H1 (cell line): ENCODE results near the gene UBR3. TPM values are rescaled to one million over a fixed set of nuclear protein-coding genes. Genes with fewer than 3 reads are reported as not detected.

ENCODE experiments used
- CTCF ChIA-PET: fragments of 300-600 bp; sonication (Branson Sonifier 250); formaldehyde crosslinking; loops from one replicate; lab custom pipeline; 2021; ENCODE audit not compliant: partially characterized antibody; lab: Charles Lee
- POLR2A ChIA-PET: fragments of 300-600 bp; sonication (Branson Sonifier 250); formaldehyde crosslinking; loops from one replicate; lab custom pipeline; 2021; ENCODE audit warnings: inconsistent platforms; ENCODE audit not compliant: partially characterized antibody; lab: Charles Lee
- DNase-seq, 2 experiments: peaks; one replicate each; pipeline versions ENCODE4 v3.0.0 to v3.0.0-alpha.2; 2010 to 2022; ENCODE audit warnings: low spot score in 2 of 2, low read depth in 1 of 2, mixed read lengths in 1 of 2
- FAIRE-seq: peaks from 2 replicates; lab custom pipeline; 2011; peaks lifted over from hg19 to GRCh38; lab: Jason Lieb, UNC
- H2AFZ ChIP-seq: 2 replicates; pipeline ENCODE4 v1.8.1; 2012; ENCODE audit warnings: low read length, inconsistent platforms
- H2AK5ac ChIP-seq: 2 replicates; pipeline ENCODE4 v1.6.1; 2013; ENCODE audit warnings: low read depth, low read length
- H2BK120ac ChIP-seq: replicated peaks from 2 replicates; pipeline ENCODE3; 2013; ENCODE audit warnings: low read depth, low read length, inconsistent platforms
- H2BK12ac ChIP-seq: 2 replicates; pipeline ENCODE4 v1.6.1; 2013; ENCODE audit warnings: low read depth, low read length
- H2BK15ac ChIP-seq: 2 replicates; pipeline ENCODE4 v1.6.1; 2013; ENCODE audit warnings: low read length
- H2BK20ac ChIP-seq: 2 replicates; pipeline ENCODE4 v1.6.1; 2013; ENCODE audit warnings: low read length
- H2BK5ac ChIP-seq: 2 replicates; pipeline ENCODE4 v1.6.1; 2013; ENCODE audit warnings: low read depth, low read length
- H3K14ac ChIP-seq: 2 replicates; pipeline ENCODE4 v1.6.1; 2013; ENCODE audit warnings: inconsistent platforms; ENCODE audit not compliant: insufficient read length
- H3K18ac ChIP-seq: 2 replicates; pipeline ENCODE4 v1.6.1; 2013; ENCODE audit warnings: low read length; ENCODE audit errors: extremely low read depth
- H3K23ac ChIP-seq: 2 replicates; pipeline ENCODE4 v1.6.1; 2013; ENCODE audit warnings: inconsistent platforms; ENCODE audit not compliant: insufficient read length
- H3K23me2 ChIP-seq: 2 replicates; pipeline ENCODE4 v1.6.1; 2013; ENCODE audit warnings: low read depth, low read length
- H3K27ac ChIP-seq: 2 replicates; pipeline ENCODE4 v1.6.1; 2011; ENCODE audit warnings: low read depth, low read length, inconsistent platforms
- H3K27me3 ChIP-seq, 4 experiments: replicated peaks in 1 of 4; 1 replicate in 1 of 4; 2 replicates in 3 of 4; pipeline versions ENCODE4 v1.6.1 to v1.8.1; 2011 to 2013; ENCODE audit warnings: low read length in 3 of 4, mild to moderate bottlenecking in 3 of 4, inconsistent platforms in 2 of 4, mixed read lengths in 2 of 4, moderate library complexity in 1 of 4; ENCODE audit not compliant: control insufficient read depth in 3 of 4, insufficient read depth in 3 of 4; ENCODE audit errors: extremely low read depth in 1 of 4
- H3K36me3 ChIP-seq, 4 experiments: 2 replicates each; pipeline versions ENCODE4 v1.6.1 to v1.8.1; 2011 to 2013; ENCODE audit warnings: mild to moderate bottlenecking in 4 of 4, low read length in 3 of 4, moderate library complexity in 2 of 4, control low read depth in 1 of 4, inconsistent platforms in 1 of 4; ENCODE audit not compliant: insufficient read depth in 4 of 4, control insufficient read depth in 2 of 4
- H3K4ac ChIP-seq: replicated peaks from 2 replicates; pipeline ENCODE3; 2013; ENCODE audit warnings: low read length, low read depth, mixed read lengths, inconsistent platforms; ENCODE audit not compliant: insufficient read length
- H3K4me1 ChIP-seq, 4 experiments: replicated peaks in 1 of 4; 1 replicate in 1 of 4; 2 replicates in 3 of 4; pipeline versions ENCODE4 v1.6.1 to v1.8.1; 2011 to 2013; ENCODE audit warnings: low read length in 3 of 4, inconsistent platforms in 2 of 4, mixed read lengths in 1 of 4; ENCODE audit not compliant: insufficient read depth in 4 of 4, control insufficient read depth in 3 of 4
- H3K4me2 ChIP-seq, 2 experiments: 2 replicates each; pipeline versions ENCODE4 v1.6.1 to v1.8.1; 2011 to 2013; ENCODE audit warnings: low read depth in 2 of 2, low read length in 2 of 2, control low read depth in 1 of 2, inconsistent platforms in 1 of 2, mild to moderate bottlenecking in 1 of 2; ENCODE audit not compliant: insufficient read depth in 1 of 2
- H3K4me3 ChIP-seq, 4 experiments: fragments of 200-600, 300-600 bp in 1 of 4; sonication (generic), shearing (Covaris generic), sonication (Bioruptor Twin) in 1 of 4; 2 replicates each; pipeline versions ENCODE4 v1.5.1 to v1.8.1; 2011 to 2016; ENCODE audit warnings: low read length in 4 of 4, low read depth in 3 of 4, control low read depth in 2 of 4, inconsistent platforms in 2 of 4, mild to moderate bottlenecking in 2 of 4, mixed read lengths in 1 of 4, moderate library complexity in 1 of 4; ENCODE audit not compliant: insufficient read depth in 2 of 4; ENCODE audit errors: extremely low read depth in 1 of 4
- H3K56ac ChIP-seq: replicated peaks from 2 replicates; pipeline ENCODE3; 2013; ENCODE audit warnings: low read depth, mild to moderate bottlenecking, mixed read lengths, low read length, inconsistent platforms; ENCODE audit not compliant: insufficient read length
- H3K79me1 ChIP-seq: 2 replicates; pipeline ENCODE4 v1.6.1; 2013; ENCODE audit warnings: low read depth, low read length, control low read depth
- H3K79me2 ChIP-seq, 2 experiments: 2 replicates each; pipeline versions ENCODE4 v1.6.1 to v1.8.1; 2012 to 2013; ENCODE audit warnings: low read length in 2 of 2, mild to moderate bottlenecking in 2 of 2, inconsistent platforms in 1 of 2; ENCODE audit not compliant: insufficient read depth in 2 of 2, control insufficient read depth in 1 of 2
- H3K9ac ChIP-seq, 4 experiments: replicated peaks in 1 of 4; 1 replicate in 1 of 4; 2 replicates in 3 of 4; pipeline versions ENCODE4 v1.6.1 to v1.8.1; 2011 to 2013; ENCODE audit warnings: low read depth in 3 of 4, low read length in 3 of 4, control low read depth in 2 of 4, mild to moderate bottlenecking in 2 of 4, moderate library complexity in 2 of 4, inconsistent platforms in 1 of 4; ENCODE audit errors: extremely low read depth in 1 of 4
- H3K9me3 ChIP-seq, 2 experiments: 2 replicates each; pipeline versions ENCODE4 v1.6.1 to v1.8.1; 2012 to 2013; ENCODE audit warnings: mild to moderate bottlenecking in 2 of 2, moderate library complexity in 2 of 2, control low read depth in 1 of 2, inconsistent platforms in 1 of 2, low read depth in 1 of 2, low read length in 1 of 2, mixed read lengths in 1 of 2; ENCODE audit not compliant: insufficient read depth in 2 of 2
- H4K20me1 ChIP-seq, 2 experiments: replicated peaks in 1 of 2; 2 replicates each; pipeline versions ENCODE3 to v1.8.1; 2011 to 2013; ENCODE audit warnings: inconsistent platforms in 2 of 2, low read length in 2 of 2, mild to moderate bottlenecking in 1 of 2; ENCODE audit not compliant: insufficient read depth in 2 of 2, control insufficient read depth in 1 of 2
- H4K5ac ChIP-seq: 2 replicates; pipeline ENCODE4 v1.6.1; 2013; ENCODE audit warnings: low read length, low read depth, mixed read lengths, inconsistent platforms; ENCODE audit not compliant: insufficient read length
- H4K8ac ChIP-seq: 2 replicates; pipeline ENCODE4 v1.8.0; 2013; ENCODE audit warnings: mild to moderate bottlenecking, moderate library complexity, low read length, inconsistent platforms; ENCODE audit not compliant: insufficient read depth; ENCODE audit errors: extremely low read depth
- H4K91ac ChIP-seq: replicated peaks from 2 replicates; pipeline ENCODE3; 2013; ENCODE audit warnings: low read length, mixed read lengths, inconsistent platforms; ENCODE audit not compliant: insufficient read length
- CHD2 ChIP-seq: IDR thresholded peaks from 2 replicates; pipeline ENCODE4 v1.6.1; 2012; ENCODE audit warnings: low read length, improper control_type of control experiment
- EP300 ChIP-seq, 2 experiments: IDR thresholded peaks; 1 replicate in 1 of 2; 2 replicates in 1 of 2; pipeline ENCODE4 v1.6.1; 2011 to 2012; ENCODE audit warnings: low read depth in 2 of 2, low read length in 2 of 2, mild to moderate bottlenecking in 2 of 2, borderline replicate concordance in 1 of 2, inconsistent platforms in 1 of 2, moderate library complexity in 1 of 2
- MAFK ChIP-seq: IDR thresholded peaks from 2 replicates; pipeline ENCODE4 v1.6.1; 2012; ENCODE audit warnings: low read depth, mild to moderate bottlenecking, improper control_type of control experiment, low read length
- RXRA ChIP-seq: IDR thresholded peaks from 2 replicates; pipeline ENCODE4 v1.6.1; 2011; ENCODE audit warnings: low read depth, mild to moderate bottlenecking, low read length, moderate library complexity; ENCODE audit not compliant: insufficient read depth
- WGBS, 2 experiments: shearing (Covaris generic) in 1 of 2; methylation state at CpG; one replicate each; pipeline versions ENCODE4 v1.1.6 to v1.1.7; 2013 to 2015; ENCODE audit warnings: low lambda C conversion rate in 2 of 2, mixed read lengths in 2 of 2, inconsistent platforms in 1 of 2, low coverage in 1 of 2, missing lambda C conversion rate in 1 of 2; ENCODE audit not compliant: insufficient replicate concordance in 2 of 2, insufficient coverage in 1 of 2, insufficient read length in 1 of 2; ENCODE audit errors: extremely low coverage in 1 of 2, missing lambda C conversion rate in 1 of 2; 5-methylcytosine and 5-hydroxymethylcytosine counted together
- polyA plus RNA-seq, 7 experiments: library from polyadenylated mRNA; depleted of rRNA in 3 of 7; stranded (reverse) in 5 of 7; unstranded in 2 of 7; fragments of >200 nt in 5 of 7; fragments of 200-250 nt in 2 of 7; gene quantifications; 1 replicate in 5 of 7; 2 replicates in 1 of 7; 4 replicates in 1 of 7; pipeline versions ENCODE4 v1.2.1 to v1.2.3, GENCODE V29; 2011 to 2013; ENCODE audit warnings: missing spikeins in 2 of 7, mixed read lengths in 2 of 7
- total RNA-seq: library from RNA; stranded (reverse); fragmentation: NEBNext Ultra II Directional; extraction: Animal tissue kit (Norgen Biotek cat#: 25700); gene quantifications from 2 replicates; pipeline ENCODE4 v1.2.1, GENCODE V29; 2021

The UBR3 gene
- total and polyA plus RNA-seq, 2 of the 8 experiments (the other 6 are each of a cell fraction or from before 2014, with no cell fraction given): 3.7 to 17.7 TPM

DNA sequence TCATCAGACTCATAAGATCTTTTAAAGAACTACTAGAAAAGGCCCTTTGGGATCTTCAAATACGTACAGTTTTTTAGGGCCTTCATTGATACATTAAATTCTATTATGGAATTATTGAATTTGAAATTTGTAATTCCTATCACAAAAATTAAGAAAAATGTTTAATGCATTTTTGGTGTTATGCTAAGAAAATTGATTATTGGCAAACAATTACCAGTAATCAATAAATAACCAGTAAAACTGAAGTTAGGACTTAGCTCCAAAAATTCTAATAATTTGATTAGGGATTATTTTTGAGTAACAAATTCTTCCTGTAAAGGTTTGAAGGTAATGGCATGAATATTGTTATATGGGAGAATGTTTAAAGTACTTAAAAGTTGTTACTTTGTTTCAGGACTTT lies 119.3 kb downstream of the UBR3 start:
- Histone ChIP-seq H2AFZ (no peak overlapping the region), H3K27ac (no peak overlapping the region), H3K4me1 (no peaks in the 10 kb centered on the region), H3K36me3 (peaks cover 0 to 3% (median 1%) of the 10 kb centered on the region in 4 experiments; a peak in 2 of 8 replicates), H2BK15ac (no peak overlapping the region), H3K18ac (no peak overlapping the region), H2BK12ac (no peak overlapping the region), H4K5ac (no peak overlapping the region), H4K91ac (no peak overlapping the region), H3K14ac (no peak overlapping the region), H3K4me2 (no peak overlapping the region), H2BK5ac (no peak overlapping the region), H3K9ac (no peak overlapping the region), H2BK20ac (no peak overlapping the region), H3K23me2 (no peaks in the 10 kb centered on the region), H3K79me2 (no peaks in the 10 kb centered on the region), H3K23ac (no peak overlapping the region), H3K27me3 (no peaks in the 10 kb centered on the region), H3K4me3 (no peak overlapping the region), H4K20me1 (no peaks in the 10 kb centered on the region), H3K56ac (no peak overlapping the region), H4K8ac (no peak overlapping the region), H2BK120ac (no peak overlapping the region), H2AK5ac (no peak overlapping the region), H3K9me3 (no peaks in the 10 kb centered on the region), H3K79me1 (no peaks in the 10 kb centered on the region), H3K4ac (no peak overlapping the region)
- 85% methylated on average over 1 of the region's 1 CpG; no CpG with 5 or more reads in 1 of the 2 experiments for WGBS, 2 experiments
- no peak for DNase-seq
- no peak for FAIRE-seq
- CTCF ChIA-PET: interaction anchor here (0.8 kb wide), 1 partner anchor 23 kb away, joined by 3 read pairs; no protein-coding TSS in a partner anchor
- POLR2A ChIA-PET: no interaction called here
- TF ChIP-seq RXRA: no peak
- TF ChIP-seq MAFK: no peak
- no peak for TF ChIP-seq CHD2
- no peak for TF ChIP-seq EP300 (IDR thresholded peaks at IDR 0.05; ENCODE audit: borderline replicate concordance in 1 of 2, low read depth in 2 of 2, low read length in 2 of 2)
